ENCODE data around the gene ARL16.

The ARL16 gene

GRCh38 chr17:81683584-81684441 is at the start of gene ARL16, which contains the start of gene HGS:
Gene ARL16 (minus strand): TSS chr17:81683797. CDS start chr17:81683753, 44 bp downstream.
Gene HGS (plus strand): TSS chr17:81684011. CDS start chr17:81684067, 56 bp downstream.
- DNase-seq: peak; percentile 97

DNA sequence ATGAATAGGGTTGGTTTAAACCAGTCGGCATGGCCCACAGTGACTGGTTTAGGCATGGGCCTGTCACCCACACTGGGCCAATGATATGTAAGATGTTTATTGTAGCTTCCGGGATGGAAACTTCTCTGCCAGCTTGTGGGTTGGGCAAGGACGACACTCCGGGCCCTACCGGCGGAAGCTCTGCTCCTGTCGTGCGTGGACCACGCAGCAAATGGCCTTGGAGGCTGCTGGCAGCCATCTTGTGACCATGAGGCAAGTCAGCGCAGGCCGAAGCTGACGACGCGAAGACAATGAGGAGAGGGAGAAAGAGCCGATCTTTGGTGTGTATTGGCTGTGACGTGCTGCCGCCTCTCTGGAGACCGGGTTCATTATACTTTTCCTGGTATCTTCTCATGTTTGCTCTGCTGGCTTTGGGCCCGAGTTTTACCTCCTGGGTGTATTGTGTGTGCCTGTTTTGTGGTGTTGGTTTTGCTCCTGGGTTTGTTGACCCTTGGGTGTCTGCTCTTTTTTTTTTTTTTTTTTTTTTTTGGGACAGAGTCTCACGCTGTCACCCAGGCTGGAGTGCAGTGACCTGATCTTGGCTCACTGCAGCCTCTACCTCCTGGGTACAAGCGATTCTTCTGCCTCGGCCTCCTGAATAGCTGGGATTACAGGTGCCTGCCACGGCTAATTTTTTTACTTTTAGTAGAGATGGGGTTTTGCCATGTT is 43.9 kb upstream of the ARL16 start:
- DNase-seq: no peak

DNA sequence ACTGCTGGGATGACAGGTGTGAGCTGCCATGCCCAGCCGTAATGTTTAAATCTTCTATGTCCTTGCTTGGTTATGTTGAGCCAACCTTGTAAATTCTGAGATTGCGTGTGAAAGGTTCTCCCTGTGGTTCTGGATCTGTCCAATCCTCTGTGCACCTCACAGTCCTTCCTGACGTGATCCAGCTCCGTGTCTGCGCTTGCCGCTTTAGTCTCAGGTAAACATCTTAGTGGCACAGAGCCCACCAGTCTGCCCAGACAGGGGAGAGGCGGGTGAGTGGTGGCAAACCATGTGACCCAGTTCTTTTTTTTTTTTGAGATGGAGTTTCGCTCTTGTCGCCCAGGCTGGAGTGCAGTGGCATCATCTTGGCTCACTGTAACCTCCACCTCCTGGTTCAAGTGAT is 42.4 kb upstream of the ARL16 start:
- DNase-seq: no peak

GRCh38 chr17:81725439-81725838 is 41.8 kb upstream of the ARL16 start:
- DNase-seq: no peak

DNA sequence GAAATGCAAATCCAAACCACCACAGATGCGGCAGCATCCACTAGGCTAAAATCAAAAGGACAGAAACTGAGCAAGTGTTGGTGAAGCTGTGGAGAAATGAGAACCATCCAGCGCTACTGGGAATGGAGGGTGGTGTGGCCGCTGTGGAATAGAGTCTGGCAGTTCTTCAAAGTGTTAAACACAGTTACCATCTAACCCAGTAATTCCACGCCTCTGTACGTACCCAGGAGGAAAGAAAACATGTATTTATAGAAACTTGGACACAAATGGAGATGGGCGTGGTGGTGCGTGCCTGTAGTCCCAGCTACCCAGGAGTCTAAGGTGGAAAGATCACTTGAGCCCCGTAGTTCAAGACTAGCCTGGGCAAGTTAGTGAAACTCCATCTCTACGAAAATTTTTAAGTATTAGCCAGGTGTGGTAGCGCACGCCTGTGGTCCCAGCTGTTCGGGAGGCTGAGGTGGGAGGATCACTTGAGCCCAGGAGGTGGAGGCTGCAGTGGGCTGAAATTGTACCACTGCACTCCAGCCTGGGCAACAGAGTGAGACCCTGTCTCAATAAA is 40.1 kb upstream of the ARL16 start:
- DNase-seq: no peak

DNA sequence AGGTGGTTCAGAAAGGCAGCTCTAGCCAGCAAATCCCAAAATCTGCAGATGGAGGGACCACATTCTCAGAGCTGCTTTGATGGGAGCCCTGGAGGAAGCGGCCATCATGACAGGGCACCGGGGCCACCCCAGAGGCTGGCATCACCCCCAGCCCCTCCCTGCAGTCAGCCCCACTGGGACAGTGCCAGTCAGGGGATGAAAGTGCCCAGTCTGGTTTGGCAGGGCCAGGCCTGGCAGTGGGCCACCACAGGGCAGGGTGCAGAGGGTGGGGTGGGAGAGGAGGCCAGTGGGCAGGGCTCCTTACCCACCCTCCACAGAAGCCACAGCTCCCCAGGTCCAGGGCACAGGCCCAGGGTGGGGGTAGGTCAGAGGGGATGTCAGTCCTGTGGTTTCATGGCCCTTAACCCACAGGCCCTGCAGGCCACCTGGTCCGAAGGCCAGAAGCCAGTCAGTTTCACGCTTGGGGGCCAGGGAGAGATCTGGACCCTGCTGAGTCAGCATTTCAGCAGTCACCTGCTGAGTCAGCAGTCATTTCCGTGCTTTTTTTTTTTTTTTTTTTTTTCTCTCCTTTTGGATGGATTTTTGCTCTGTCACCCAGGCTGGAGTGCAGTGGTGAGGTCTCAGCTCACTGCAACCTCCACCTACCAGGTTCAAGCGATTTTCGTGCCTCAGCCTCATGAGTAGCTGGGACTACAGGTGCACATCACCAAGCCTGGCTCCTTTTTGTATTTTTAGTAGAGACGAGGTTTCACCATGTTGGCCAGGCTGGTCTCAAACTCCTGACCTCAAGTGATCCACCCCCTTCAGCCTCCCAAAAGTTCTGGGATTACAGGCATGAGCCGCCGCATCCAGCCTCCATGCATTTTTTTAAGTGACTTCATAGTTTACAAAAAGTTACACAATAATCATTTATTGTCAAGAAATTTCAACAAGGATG is 38.9 kb upstream of the ARL16 start:
- DNase-seq: no peak

- DNase-seq: no peak
Measured at GRCh38 chr17:81720267-81721071, 36.9 kb upstream of the ARL16 start.

GRCh38 chr17:81719410-81720266 is 36.0 kb upstream of the ARL16 start:
- no peak for DNase-seq

GRCh38 chr17:81717766-81718089 is 34.1 kb upstream of the ARL16 start:
- no peak for DNase-seq

GRCh38 chr17:81717049-81717765 is 33.6 kb upstream of the ARL16 start:
- DNase-seq: no peak

DNA sequence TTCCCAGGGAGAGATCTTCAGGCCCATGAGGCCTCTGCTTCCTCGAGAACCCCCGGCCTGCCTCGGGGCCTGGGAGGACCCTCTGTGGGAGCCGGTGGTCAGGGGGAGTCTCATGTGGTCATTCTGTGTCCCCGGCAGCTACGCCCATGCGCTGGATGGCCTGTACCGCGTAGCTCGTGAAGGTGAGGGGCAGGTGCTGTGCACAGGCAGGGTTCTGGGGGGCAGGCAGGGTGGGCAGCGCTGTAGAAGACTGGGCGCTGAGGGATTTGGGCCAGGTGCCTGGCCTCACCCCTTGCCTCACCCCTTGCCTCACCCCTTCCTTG is 33.0 kb upstream of the ARL16 start:
- DNase-seq: no peak

DNA sequence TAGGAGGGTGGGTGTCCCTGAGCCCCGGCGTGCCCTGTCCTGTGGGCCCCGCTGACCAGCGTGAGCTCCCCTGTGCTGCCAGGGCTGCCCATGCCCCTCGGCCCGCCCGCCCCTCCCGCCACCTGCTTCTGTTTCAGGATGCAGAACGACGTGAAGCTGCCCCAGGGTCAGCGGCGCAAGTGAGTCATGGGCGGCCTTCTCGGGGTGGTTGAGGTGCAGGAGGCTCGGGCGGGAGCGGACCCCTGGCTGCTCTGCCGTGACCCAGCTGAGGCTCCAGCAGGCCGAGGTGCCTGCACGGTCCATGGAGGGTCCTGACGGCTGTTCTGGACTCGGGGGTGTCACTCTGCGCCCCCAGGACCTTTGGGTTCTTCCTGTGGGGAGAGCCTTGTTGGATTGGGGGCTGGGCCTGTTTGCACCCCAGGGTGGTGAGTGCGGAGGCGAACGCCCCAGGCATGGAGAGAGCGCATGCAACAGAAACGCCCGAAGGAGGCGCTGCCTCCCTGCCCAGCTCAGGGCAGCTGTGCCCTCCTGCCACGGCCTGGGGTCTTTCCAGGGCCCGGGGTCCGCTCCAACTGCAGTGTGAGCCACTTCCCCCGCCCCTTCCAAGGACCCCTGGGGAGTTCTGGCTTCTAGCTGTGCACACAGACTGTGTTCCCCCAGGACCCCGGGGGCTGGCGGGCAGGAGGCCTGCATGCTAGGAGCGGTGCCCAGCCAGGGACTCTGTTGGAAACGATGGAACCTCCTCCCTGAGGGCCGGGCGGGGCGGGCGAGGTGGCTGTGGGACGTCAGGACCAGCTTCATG is 32.5 kb upstream of the ARL16 start:
- no peak for DNase-seq

GRCh38 chr17:81715107-81715871 is 31.7 kb upstream of the ARL16 start:
- no peak for DNase-seq

DNA sequence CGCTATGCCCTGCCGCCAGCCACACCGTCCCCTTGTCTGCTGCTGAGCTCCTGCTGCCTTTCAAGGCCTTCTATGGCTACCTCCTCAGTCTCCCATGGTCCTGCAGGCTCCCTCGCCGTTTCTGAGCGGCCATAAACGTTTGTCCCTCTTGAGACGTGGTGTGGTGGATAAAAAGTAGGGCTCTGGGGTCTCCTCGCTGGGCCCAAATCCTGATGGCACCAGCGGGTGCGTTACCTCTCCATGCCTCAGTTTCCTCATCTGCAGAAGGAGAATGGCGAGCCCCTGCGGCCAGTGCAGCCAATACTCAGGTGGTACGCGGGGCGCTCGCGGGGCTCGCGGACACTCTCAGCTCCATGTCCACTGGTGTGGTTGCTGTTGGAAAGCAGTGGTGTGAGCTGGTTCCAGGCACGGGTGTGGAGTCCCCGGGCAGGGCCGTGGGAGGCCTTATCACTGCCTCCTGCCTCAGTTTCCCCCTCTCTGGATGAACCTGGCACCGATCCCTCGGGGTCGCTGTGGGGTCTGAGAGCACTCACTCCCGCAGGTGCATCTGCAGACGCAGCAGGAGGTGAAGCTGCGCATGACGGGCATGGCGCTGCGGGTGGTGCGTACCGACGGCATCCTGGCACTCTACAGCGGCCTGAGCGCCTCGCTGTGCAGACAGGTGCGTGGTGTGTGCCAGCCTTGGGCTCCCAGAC is 31.0 kb upstream of the ARL16 start:
- no peak for DNase-seq

- no peak for DNase-seq
Measured at GRCh38 chr17:81713556-81714411, 30.2 kb upstream of the ARL16 start.

DNA sequence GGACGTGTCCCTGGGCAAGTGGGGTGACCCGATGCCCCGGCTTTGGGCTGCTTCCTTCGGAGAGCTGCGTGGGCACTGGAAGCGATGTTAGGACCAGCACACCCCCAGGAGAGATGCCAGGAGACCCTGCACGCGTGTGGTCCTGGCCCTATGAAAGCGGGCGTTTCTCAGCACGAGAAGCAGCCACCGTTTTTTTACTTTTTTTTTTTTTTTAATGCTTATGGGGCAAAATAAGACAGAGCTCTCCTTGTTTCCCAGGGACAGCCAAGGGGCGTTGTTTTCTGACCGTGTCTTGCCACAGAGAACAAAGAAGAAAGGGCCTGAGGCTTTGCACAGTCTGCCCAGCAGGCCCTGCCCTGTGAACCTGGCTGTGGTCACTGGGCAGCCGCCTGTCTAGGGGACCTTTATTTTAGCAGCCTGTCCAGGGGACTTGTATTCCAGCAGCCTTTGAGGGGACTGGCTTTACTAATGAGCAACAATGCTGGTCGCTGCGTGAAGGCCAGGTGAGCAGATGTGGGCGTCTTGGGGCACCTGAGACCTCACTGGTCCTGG is 29.5 kb upstream of the ARL16 start:
- no peak for DNase-seq
